Adipocyte (in vitro differentiated cells): ENCODE measurements around the gene PKP4.

Experiments
- DNase-seq: peaks from one replicate; pipeline ENCODE4 v3.0.0-alpha.2; 2015; ENCODE audit warnings: low read depth
- H3K27me3 ChIP-seq: replicated peaks from 2 replicates; pipeline ENCODE4 v1.7.0; 2013; ENCODE audit warnings: mild to moderate bottlenecking, low read length, moderate library complexity; ENCODE audit not compliant: control insufficient read depth, insufficient read depth
- H3K36me3 ChIP-seq: 2 replicates; pipeline ENCODE4 v1.7.0; 2013; ENCODE audit warnings: low read length, mild to moderate bottlenecking, moderate library complexity; ENCODE audit not compliant: control insufficient read depth, insufficient read depth, severe bottlenecking
- H3K4me1 ChIP-seq: 2 replicates; pipeline ENCODE4 v1.7.0; 2013; ENCODE audit warnings: mild to moderate bottlenecking, low read length, moderate library complexity; ENCODE audit not compliant: control insufficient read depth, insufficient read depth
- H3K4me3 ChIP-seq: 2 replicates; pipeline ENCODE4 v1.7.0; 2013; ENCODE audit warnings: mild to moderate bottlenecking, low read length, moderate library complexity
- H3K9ac ChIP-seq: 2 replicates; pipeline ENCODE4 v1.7.0; 2013; ENCODE audit warnings: mild to moderate bottlenecking, low read length, moderate library complexity
- H3K9me3 ChIP-seq: 2 replicates; pipeline ENCODE4 v1.7.0; 2013; ENCODE audit warnings: mild to moderate bottlenecking, low read length, moderate library complexity; ENCODE audit not compliant: control insufficient read depth

The PKP4 gene

GRCh38 chr2:158635961-158636601 is 179.3 kb downstream of the PKP4 start:
- Histone ChIP-seq H3K9ac (no peak overlapping the region), H3K4me3 (no peak overlapping the region), H3K4me1 (no peaks in the 10 kb centered on the region), H3K27me3 (no peaks in the 10 kb centered on the region), H3K9me3 (no peaks in the 10 kb centered on the region), H3K36me3 (peaks cover 28% of the 10 kb centered on the region)
- no peak for DNase-seq

GRCh38 chr2:158637357-158637756 is 180.6 kb downstream of the PKP4 start:
- H3K9me3 ChIP-seq, result no peaks in the 10 kb centered on the region
- H3K36me3 ChIP-seq, result peaks cover 17% of the 10 kb centered on the region
- peak; percentile 23 for DNase-seq
- no peaks in the 10 kb centered on the region for H3K27me3 ChIP-seq
- no peak overlapping the region for H3K9ac ChIP-seq
- H3K4me1 ChIP-seq, result no peaks in the 10 kb centered on the region
- no peak overlapping the region for H3K4me3 ChIP-seq

- Histone ChIP-seq H3K36me3 (peaks cover 1% of the 10 kb centered on the region), H3K27me3 (no peaks in the 10 kb centered on the region), H3K4me3 (no peak overlapping the region), H3K4me1 (no peaks in the 10 kb centered on the region), H3K9me3 (no peaks in the 10 kb centered on the region), H3K9ac (no peak overlapping the region)
- peak; percentile 50 for DNase-seq
Measured at GRCh38 chr2:158644139-158644538, 187.4 kb downstream of the PKP4 start.

GRCh38 chr2:158645299-158645698 is 188.5 kb downstream of the PKP4 start:
- Histone ChIP-seq H3K27me3 (no peaks in the 10 kb centered on the region), H3K9me3 (no peaks in the 10 kb centered on the region), H3K4me1 (no peaks in the 10 kb centered on the region), H3K4me3 (no peak overlapping the region), H3K36me3 (no peaks in the 10 kb centered on the region), H3K9ac (no peak overlapping the region)
- DNase-seq, result no peak

GRCh38 chr2:158647436-158648231 is 190.9 kb downstream of the PKP4 start:
- no peaks in the 10 kb centered on the region for H3K9me3 ChIP-seq
- no peak overlapping the region for H3K9ac ChIP-seq
- DNase-seq, result peak; percentile 52

GRCh38 chr2:158649846-158650245 is 193.1 kb downstream of the PKP4 start:
- no peaks in the 10 kb centered on the region for H3K27me3 ChIP-seq
- no peaks in the 10 kb centered on the region for H3K36me3 ChIP-seq
- H3K9me3 ChIP-seq, result no peaks in the 10 kb centered on the region
- H3K9ac ChIP-seq, result no peak overlapping the region
- DNase-seq, result no peak
- no peak overlapping the region for H3K4me3 ChIP-seq
- no peaks in the 10 kb centered on the region for H3K4me1 ChIP-seq

More at GRCh38 chr2:158647436-158648231, 190.9 kb downstream of the PKP4 start:
- Histone ChIP-seq H3K36me3 (no peaks in the 10 kb centered on the region), H3K27me3 (no peaks in the 10 kb centered on the region), H3K4me3 (no peak overlapping the region), H3K4me1 (no peaks in the 10 kb centered on the region)

GRCh38 chr2:158650646-158651357 is 194.1 kb downstream of the PKP4 start:
- H3K27me3 ChIP-seq, result no peaks in the 10 kb centered on the region
- no peaks in the 10 kb centered on the region for H3K4me1 ChIP-seq
- H3K36me3 ChIP-seq, result no peaks in the 10 kb centered on the region
- no peak overlapping the region for H3K9ac ChIP-seq
- no peak overlapping the region for H3K4me3 ChIP-seq
- no peaks in the 10 kb centered on the region for H3K9me3 ChIP-seq
- DNase-seq, result no peak

- no peak overlapping the region for H3K9ac ChIP-seq
- no peak overlapping the region for H3K4me3 ChIP-seq
- no peaks in the 10 kb centered on the region for H3K9me3 ChIP-seq
- H3K36me3 ChIP-seq, result no peaks in the 10 kb centered on the region
- H3K27me3 ChIP-seq, result no peaks in the 10 kb centered on the region
- no peak for DNase-seq
- no peaks in the 10 kb centered on the region for H3K4me1 ChIP-seq
Measured at GRCh38 chr2:158651358-158652057, 194.8 kb downstream of the PKP4 start.

GRCh38 chr2:158655628-158656027 is 198.9 kb downstream of the PKP4 start:
- H3K27me3 ChIP-seq, result no peaks in the 10 kb centered on the region
- DNase-seq, result no peak
- no peaks in the 10 kb centered on the region for H3K9me3 ChIP-seq
- no peak overlapping the region for H3K9ac ChIP-seq
- no peaks in the 10 kb centered on the region for H3K4me1 ChIP-seq
- no peak overlapping the region for H3K4me3 ChIP-seq
- no peaks in the 10 kb centered on the region for H3K36me3 ChIP-seq

GRCh38 chr2:158656492-158657229 is 199.9 kb downstream of the PKP4 start:
- Histone ChIP-seq H3K4me1 (no peaks in the 10 kb centered on the region), H3K27me3 (no peaks in the 10 kb centered on the region), H3K36me3 (no peaks in the 10 kb centered on the region), H3K9ac (no peak overlapping the region), H3K4me3 (no peak overlapping the region), H3K9me3 (no peaks in the 10 kb centered on the region)
- no peak for DNase-seq
